Measurements from ENCODE around the gene SPRR1A.

SPRR1A gene

DNA sequence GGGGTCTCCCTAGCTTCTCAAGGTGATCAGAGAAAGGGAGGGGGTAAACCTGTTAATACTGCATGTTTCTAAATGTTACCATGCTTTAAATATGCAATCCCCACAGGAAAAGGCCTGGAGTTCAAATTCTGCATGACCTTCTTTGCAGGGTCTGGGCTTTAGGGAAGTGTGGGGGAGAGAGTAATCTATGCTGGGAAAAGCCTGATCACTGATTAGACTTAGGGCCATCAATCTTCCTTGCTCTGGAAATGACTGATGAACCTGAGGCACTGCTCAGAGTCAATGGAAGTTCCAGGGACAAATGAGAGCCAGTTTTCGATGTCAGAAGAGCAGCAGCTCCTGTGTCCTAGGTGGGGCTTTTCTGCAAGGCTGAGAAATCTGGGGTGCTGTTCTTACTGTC, 3.2 kb upstream of the SPRR1A start:
- no peak for TF ChIP-seq EZH2phosphoT487 (IDR thresholded peaks at IDR 0.05; ENCODE audit: low read depth)
- TF ChIP-seq, protein P1, sequence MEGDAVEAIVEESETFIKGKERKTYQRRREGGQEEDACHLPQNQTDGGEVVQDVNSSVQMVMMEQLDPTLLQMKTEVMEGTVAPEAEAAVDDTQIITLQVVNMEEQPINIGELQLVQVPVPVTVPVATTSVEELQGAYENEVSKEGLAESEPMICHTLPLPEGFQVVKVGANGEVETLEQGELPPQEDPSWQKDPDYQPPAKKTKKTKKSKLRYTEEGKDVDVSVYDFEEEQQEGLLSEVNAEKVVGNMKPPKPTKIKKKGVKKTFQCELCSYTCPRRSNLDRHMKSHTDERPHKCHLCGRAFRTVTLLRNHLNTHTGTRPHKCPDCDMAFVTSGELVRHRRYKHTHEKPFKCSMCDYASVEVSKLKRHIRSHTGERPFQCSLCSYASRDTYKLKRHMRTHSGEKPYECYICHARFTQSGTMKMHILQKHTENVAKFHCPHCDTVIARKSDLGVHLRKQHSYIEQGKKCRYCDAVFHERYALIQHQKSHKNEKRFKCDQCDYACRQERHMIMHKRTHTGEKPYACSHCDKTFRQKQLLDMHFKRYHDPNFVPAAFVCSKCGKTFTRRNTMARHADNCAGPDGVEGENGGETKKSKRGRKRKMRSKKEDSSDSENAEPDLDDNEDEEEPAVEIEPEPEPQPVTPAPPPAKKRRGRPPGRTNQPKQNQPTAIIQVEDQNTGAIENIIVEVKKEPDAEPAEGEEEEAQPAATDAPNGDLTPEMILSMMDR (IDR thresholded peaks at IDR 0.05; ENCODE audit: low read depth, low read length) = no peak
- Histone ChIP-seq H3K4me3 (ENCODE audit: low read length) (no peak overlapping the region), H3K9me3 (ENCODE audit: insufficient read depth, low read length) (no peaks in the 10 kb centered on the region), H3K27ac (ENCODE audit: low read length) (no peak overlapping the region), H3K79me2 (ENCODE audit: low read length) (no peaks in the 10 kb centered on the region), H3K4me2 (ENCODE audit: low read length) (no peak overlapping the region), H3K9ac (ENCODE audit: low read length) (no peak overlapping the region), H4K20me1 (ENCODE audit: insufficient read depth, low read length) (no peaks in the 10 kb centered on the region), H3K4me1 (ENCODE audit: low read length) (no peaks in the 10 kb centered on the region), H2AFZ (ENCODE audit: low read depth, low read length) (no peak overlapping the region), H3K36me3 (replicated peaks; ENCODE audit: low read depth, low read length) (no peaks in the 10 kb centered on the region), H3K27me3 (ENCODE audit: low read depth, low read length) (peaks cover 93% of the 10 kb centered on the region)

DNA sequence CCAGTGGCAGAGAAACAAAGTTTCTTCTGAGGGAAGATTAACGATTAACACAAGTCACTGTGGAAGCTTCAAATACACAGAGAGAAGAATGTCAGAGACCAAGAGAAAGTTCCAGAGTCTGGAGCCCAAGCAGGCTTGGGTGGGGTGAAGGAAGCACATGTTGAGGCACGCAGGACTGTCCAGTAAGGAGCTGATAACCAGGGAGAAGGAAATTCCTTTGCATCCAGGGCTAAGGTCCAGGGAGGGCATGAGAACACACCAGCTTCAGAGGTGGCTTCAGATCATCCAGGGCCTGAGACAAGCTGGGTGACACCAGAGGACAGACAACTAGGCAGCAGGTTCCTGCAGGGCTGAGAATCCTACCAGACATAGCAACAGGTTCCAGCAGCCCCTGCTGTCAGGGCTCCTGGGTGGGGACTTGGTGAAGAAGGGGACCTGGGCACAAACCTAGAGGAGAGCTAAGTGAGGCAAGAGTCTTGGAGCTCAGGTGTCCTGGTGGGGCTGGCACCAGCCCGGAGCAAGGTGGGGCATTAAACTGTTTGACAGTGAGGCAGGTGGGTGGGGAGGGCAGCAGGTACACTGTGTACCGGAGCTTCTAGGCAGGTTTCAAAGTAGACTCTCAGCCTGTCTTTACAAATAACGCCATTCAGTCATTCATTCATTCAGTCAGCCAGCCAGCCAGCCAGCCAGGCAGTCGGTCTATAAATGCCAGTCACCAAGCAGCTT, 2.6 kb upstream of the SPRR1A start:
- Histone ChIP-seq H4K20me1 (ENCODE audit: insufficient read depth, low read length) (no peaks in the 10 kb centered on the region), H3K27ac (ENCODE audit: low read length) (no peak overlapping the region), H3K4me2 (ENCODE audit: low read length) (no peak overlapping the region), H3K79me2 (ENCODE audit: low read length) (no peaks in the 10 kb centered on the region), H3K9me3 (ENCODE audit: insufficient read depth, low read length) (no peaks in the 10 kb centered on the region), H3K4me1 (ENCODE audit: low read length) (no peaks in the 10 kb centered on the region), H3K4me3 (ENCODE audit: low read length) (no peak overlapping the region), H3K9ac (ENCODE audit: low read length) (no peak overlapping the region), H2AFZ (ENCODE audit: low read depth, low read length) (no peak overlapping the region), H3K27me3 (ENCODE audit: low read depth, low read length) (peaks cover 94% of the 10 kb centered on the region), H3K36me3 (replicated peaks; ENCODE audit: low read depth, low read length) (no peaks in the 10 kb centered on the region)
- TF ChIP-seq EZH2phosphoT487 (IDR thresholded peaks at IDR 0.05; ENCODE audit: low read depth) = no peak
- TF ChIP-seq, protein P1 (IDR thresholded peaks at IDR 0.05; ENCODE audit: low read depth, low read length) = no peak

GRCh38 chr1:152982076-152982475, 1.8 kb upstream of the SPRR1A start:
- Histone ChIP-seq H3K9ac (ENCODE audit: low read length) (no peak overlapping the region), H3K4me2 (ENCODE audit: low read length) (no peak overlapping the region), H2AFZ (ENCODE audit: low read depth, low read length) (no peak overlapping the region), H3K27me3 (ENCODE audit: low read depth, low read length) (peaks cover 89% of the 10 kb centered on the region), H4K20me1 (ENCODE audit: insufficient read depth, low read length) (no peaks in the 10 kb centered on the region), H3K36me3 (replicated peaks; ENCODE audit: low read depth, low read length) (no peaks in the 10 kb centered on the region), H3K9me3 (ENCODE audit: insufficient read depth, low read length) (no peaks in the 10 kb centered on the region), H3K4me1 (ENCODE audit: low read length) (no peaks in the 10 kb centered on the region), H3K4me3 (ENCODE audit: low read length) (no peak overlapping the region), H3K79me2 (ENCODE audit: low read length) (no peaks in the 10 kb centered on the region), H3K27ac (ENCODE audit: low read length) (no peak overlapping the region)
- TF ChIP-seq, protein P1 (IDR thresholded peaks at IDR 0.05; ENCODE audit: low read depth, low read length) = no peak
- TF ChIP-seq EZH2phosphoT487 (IDR thresholded peaks at IDR 0.05; ENCODE audit: low read depth) = no peak

DNA sequence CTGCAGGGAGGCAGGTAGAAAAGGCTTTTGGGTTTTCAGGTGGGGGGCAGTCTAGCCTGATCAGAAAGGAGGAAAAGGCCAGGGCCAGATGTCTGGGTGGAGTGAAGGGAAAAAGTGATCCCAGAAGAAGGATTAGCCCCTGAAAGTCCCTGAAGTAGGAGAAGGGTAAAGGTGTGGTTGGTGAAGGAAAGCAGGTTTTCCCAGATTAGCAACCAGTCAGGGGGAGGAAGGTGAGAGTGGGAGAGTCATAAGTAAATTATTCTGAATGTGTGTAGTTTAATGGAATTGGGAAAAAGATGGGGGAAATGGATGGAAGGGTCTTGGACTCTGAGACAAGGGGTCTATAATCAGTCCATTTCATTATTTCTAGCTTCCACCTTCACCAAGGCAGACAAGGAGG, 647 bp upstream of the SPRR1A start:
- H3K27ac ChIP-seq (ENCODE audit: low read length) = no peak overlapping the region
- H3K27me3 ChIP-seq (ENCODE audit: low read depth, low read length) = peaks cover 87% of the 10 kb centered on the region
- no peaks in the 10 kb centered on the region for H3K36me3 ChIP-seq (replicated peaks; ENCODE audit: low read depth, low read length)
- H3K79me2 ChIP-seq (ENCODE audit: low read length) = no peaks in the 10 kb centered on the region
- no peaks in the 10 kb centered on the region for H3K9me3 ChIP-seq (ENCODE audit: insufficient read depth, low read length)
- no peak overlapping the region for H2AFZ ChIP-seq (ENCODE audit: low read depth, low read length)
- no peaks in the 10 kb centered on the region for H3K4me1 ChIP-seq (ENCODE audit: low read length)
- no peak overlapping the region for H3K9ac ChIP-seq (ENCODE audit: low read length)
- H4K20me1 ChIP-seq (ENCODE audit: insufficient read depth, low read length) = no peaks in the 10 kb centered on the region
- H3K4me3 ChIP-seq (ENCODE audit: low read length) = no peak overlapping the region
- H3K4me2 ChIP-seq (ENCODE audit: low read length) = no peak overlapping the region
- no peak for TF ChIP-seq EZH2phosphoT487 (IDR thresholded peaks at IDR 0.05; ENCODE audit: low read depth)
- TF ChIP-seq, protein P1 (IDR thresholded peaks at IDR 0.05; ENCODE audit: low read depth, low read length) = no peak

Measured in OCI-LY3 (cell line).